GM18909 (cell line): Measurements from ENCODE around the gene ANKRD13B.

Source experiments
- ATAC-seq: cut with Tn5 transposase; IDR thresholded peaks from one replicate; pipeline ENCODE4 v1.9.1; 2021; ENCODE audit warnings: mild to moderate bottlenecking; ENCODE audit not compliant: unreplicated experiment, poor library complexity

ANKRD13B gene

DNA sequence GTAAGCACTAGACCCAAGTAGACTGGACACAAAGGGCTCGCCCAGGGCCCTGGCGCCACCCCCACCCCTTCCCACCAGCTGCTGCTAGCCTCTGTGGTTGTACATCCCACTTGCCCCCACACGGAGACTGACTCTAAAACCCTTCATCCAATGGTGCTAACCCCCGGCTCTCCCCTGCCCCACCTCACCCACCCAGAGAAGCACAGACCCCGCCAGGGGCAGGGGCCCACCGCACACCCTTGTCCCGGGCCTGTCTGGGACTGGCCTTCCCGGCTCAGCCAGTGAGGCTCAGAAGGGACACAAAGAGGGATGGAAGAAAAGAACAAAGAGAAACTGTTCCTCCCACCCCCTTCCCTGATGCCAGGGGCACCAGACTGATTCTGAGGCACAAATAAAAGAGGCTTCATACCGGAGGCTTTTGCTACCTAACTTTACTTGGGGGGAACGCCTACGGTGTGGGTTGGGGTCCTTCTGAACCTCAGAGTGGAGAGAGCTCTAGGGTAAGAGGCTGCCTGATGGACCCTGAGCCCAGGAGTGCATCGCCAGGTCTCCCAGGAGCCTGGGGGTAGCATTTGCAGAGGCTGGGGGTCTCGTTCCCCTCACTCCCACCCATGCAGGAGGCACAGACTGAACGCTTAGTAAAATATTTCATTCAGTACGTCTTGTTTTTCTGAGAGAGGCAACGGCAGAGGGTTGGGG is 21.6 kb downstream of the ANKRD13B start:
- ATAC-seq: no peak

DNA sequence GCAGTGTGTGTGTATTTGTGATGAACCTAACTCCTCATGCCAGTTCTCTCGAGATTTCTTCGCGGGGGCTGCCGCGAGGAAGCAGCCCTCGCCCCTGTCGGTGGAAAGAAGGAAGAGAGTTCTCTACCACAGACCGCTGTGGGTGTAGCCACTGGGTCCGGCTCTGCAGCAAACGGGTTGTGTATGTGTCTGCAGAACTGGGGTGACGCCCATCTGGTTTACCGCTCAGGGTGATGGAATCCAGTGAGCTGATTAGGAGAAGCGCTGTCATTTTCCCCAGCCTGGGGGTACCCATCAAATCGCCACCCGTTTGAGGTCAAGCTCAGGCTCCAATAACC is 22.1 kb downstream of the ANKRD13B start:
- no peak for ATAC-seq

DNA sequence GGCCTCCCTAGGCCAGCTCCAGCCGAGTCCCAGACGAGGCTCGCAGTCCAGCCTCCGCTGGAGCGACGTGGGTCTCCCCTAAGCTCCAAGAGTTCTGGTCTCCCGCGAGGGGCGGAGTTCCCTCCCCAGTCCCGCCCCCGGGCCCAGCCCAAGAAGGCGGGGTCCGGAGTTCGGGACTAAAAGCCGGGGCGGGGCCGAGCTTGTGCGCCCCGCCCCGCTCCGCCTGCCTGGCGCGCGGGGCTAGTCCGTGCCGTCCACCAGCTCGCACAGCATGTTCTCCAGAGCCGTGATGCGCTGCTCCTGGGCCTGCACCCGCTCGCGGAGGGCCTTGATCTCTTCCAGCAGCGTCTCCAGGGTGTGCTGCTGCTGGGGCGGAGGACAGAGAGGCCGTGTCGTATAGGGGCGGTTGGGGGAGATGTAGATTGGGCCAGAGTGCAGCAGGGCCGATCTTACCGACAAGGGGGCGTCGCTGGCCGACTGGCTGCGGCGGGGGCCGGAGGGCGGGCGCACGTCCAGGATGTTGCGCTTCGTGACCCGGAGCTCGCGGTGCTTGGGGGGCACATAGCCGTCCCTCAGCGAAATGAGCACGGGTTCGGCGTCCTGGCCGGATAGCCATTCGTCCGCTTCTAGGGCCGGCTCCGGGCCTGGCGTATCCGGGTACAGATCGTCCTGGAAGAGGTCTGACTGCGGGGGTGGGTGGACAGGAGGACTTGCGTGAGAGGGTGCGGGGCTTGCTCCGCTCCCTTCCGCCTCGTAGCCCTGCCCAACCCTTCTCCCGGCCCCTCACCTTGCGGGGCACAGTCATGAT is 22.8 kb downstream of the ANKRD13B start:
- peak; percentile 57 for ATAC-seq

DNA sequence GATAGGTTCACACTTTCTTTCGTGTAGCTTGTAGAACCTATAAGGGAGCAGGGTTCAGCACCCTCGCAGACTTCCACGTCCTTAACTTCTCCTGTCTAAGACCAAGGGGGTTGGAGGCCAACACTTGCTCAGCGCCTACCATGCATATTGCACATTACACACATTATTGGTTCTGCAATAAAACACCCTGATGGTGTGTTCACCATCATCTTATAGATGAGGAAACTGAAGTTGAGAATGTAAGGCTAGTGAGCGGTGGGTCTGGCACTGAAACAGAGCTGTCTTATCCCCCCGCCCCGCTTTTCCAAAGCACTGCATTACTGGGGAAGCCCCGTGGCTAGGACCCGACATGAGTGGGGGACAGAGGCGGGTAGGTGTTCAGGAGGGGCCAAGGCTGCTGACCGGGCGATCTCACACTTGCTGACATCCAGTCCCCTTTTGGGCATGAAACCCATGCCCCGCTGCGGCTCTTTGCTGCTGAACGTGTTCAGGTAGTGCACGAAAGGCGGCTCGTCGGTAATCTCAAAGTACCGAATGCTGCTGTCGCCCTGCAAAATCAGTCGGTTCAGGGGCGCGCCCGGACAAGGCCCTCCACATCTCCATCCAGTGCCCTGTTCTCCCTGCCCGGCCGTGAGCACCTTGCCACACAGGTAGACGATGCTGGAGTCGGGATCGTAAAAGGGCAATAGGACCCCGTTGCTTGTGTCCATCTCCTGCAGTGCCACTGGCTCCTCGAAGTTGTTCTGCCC is 23.5 kb downstream of the ANKRD13B start:
- ATAC-seq: no peak

DNA sequence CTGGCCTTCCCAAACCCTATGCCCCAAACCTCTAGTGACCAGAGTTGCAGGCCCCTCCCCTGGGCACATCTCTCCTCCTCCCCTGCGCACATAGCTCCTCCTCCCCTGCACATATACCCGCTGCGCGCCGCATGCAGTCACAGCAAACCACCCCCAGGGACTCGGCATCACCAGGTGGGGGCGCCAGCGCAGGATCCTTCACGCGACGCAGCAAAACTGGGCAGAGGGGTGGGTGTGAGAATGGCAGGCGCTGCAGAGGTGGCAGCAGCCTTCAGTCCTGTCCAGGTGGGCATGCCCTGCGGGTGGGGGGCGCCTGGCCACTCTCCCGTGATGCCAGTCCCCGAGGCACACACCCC is 24.2 kb downstream of the ANKRD13B start:
- peak; percentile 54 for ATAC-seq

DNA sequence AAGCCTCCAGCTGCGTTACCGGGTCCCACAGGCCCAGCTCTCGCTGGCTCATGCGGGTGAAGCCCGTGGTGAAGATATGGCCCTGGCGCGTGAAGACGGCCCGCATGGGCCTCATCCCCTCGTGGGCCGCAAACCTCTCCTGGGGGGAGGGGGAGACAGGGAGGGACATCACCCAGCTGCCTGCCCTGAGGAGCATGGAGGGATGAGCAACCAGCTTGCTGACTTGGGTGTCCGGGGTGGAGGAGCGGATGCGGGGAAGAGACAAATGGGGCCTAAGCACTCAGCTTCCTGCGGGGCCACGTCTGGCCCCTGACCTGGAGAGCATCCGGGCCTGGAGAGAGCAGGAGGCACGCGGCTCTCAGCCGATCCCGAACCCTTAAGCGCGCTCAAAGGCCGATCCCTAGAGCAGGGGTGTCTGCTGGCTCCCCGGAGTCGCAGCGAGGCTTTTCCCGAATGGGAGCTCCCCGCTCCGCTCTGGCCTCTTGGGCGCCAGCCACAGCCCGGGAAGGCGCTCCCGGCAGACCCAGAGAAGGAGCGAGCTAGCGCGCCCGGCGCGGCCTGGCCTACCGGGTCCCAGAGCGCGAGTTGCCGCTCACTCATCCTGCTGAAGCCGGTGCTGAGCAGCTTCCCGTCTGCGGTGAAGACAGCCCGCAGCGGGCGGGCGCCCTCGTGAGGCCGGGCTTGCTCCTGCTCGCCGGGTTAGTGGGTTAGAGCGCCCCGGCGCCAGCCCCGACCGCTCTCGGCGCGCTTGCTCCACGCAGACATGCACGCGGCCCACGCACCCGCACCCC is 24.7 kb downstream of the ANKRD13B start:
- peak; percentile 32 for ATAC-seq

DNA sequence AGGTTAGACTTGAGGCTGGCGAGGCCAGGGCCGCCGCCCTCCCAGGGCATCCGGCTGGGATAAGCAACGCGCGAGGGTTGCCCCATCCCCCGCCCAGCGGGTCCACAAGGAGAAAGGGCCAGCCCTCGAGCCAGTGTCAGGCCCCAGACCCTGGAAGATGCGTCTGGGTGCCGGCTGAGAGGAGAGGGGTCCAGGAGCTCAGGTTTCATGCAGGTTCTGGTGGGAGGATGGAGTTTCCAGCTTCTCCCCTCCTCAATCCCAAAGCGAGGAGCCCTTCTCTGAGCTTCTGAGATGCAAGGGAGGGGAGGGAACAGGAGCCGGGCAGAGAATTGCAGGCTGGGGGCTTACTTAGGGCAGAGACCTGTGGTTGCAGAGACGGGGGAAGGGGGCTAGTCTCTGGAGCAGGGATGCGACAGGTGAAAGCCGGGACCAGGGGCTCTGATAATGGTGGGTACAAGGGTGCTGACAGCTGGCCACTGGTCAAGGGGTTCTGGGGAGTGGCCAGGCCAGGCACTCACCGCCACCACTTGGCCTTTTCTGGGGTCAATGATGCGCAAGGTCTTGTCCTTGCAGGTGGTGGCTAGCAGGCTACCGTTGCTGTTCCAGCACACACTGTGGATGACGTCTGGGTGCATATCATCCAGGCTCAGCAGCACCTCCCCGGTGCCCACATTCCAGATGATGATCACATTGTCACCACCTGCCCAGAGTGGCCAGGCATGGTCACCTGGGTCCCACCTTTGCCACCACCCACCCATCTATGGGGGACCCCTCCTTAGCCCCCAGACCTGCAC is 25.5 kb downstream of the ANKRD13B start:
- ATAC-seq: no peak

DNA sequence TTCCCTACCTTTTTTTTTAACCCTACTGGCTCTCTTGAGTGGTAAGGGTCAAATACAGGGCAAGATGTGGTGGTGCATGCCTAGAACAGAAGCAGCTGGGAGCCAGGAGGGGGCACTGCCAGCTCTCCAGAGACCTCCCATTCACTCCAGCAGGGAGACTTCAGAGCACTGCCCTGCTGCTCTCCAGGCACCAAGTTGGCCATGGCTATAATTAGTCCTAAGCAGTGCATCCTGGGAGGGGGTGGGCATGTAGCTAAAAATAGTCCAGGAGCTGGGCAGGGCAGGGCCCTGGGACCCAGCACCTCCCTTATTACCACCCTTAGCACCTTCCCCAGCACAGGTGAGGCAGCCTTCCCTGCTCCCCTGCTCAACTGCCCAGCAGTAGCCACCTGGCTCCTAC is 26.3 kb downstream of the ANKRD13B start:
- ATAC-seq: no peak

DNA sequence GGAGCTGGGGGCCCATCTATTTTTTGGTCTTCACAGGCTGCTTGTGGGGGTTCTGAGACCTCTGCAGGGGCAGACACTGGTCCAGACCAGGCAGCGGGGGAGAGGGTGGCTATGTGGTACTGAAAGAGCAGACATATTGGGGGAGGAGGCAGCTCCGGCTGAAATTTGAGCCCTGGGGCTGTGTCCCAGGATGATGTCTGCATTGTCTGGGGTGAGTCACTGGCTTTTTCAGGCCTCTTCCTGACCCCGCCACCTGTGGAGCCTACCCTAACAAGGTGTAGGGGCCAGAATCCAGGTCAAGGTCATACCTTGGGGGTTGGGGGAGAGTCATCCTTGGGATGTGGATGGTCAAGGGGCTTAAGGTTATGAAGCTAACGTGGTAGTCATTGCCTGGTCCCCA is 27.3 kb downstream of the ANKRD13B start:
- ATAC-seq: no peak

DNA sequence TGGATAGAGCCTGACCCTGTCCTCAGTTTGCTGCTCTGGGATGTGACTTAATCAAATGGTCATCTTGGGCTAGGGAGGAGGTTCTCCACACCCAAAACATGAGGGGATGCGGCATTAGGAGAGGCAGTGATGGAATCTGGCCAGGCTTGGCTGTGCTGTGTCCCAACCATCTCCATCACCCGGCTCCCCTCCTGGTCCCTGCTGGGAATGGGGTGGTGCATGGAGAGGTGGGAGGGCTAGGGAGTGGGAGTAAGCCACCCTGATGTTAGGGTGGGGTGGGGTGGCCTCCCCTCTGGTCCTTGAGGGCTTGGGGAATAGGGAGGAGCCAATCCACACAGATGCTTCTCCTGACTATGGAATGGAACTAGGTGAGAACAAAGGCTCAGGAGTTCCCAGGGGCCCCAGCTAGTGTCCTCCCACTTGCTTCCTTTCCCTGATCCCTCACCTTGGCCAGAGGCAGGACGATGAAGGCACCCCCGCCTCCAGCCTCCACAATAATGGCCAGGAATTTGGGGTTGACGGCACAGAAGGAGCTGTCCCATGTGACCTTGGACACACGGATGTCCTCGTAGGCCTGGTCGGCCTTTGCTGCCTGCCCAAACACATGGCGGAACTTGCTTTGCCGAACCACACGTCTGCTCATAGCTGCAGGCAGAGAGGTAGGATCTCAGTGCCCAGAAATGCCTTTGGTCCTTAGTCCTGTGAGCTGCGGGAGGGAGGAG is 28.0 kb downstream of the ANKRD13B start:
- ATAC-seq: no peak

DNA sequence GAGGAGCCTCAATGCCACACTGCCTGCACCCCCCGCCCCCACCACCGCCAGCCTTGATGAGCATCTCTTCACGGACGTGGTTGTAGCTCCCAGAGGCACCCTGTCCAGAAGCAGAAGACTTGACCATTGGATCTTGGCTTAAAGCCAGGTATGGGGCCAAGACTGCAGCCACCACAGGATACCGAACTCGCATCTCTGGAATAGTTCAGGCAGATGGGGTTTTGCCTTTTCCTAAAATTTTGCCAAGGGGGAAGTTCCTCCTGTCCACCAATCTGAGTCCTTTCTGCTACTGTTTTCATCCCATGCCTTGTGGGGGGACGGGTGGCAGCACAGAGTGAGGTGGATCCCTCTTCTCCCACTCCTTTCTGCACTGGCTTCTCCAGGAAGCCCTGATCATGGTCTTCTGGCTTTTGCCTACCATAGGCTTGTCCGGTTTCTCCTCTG is 28.8 kb downstream of the ANKRD13B start:
- ATAC-seq: no peak

DNA sequence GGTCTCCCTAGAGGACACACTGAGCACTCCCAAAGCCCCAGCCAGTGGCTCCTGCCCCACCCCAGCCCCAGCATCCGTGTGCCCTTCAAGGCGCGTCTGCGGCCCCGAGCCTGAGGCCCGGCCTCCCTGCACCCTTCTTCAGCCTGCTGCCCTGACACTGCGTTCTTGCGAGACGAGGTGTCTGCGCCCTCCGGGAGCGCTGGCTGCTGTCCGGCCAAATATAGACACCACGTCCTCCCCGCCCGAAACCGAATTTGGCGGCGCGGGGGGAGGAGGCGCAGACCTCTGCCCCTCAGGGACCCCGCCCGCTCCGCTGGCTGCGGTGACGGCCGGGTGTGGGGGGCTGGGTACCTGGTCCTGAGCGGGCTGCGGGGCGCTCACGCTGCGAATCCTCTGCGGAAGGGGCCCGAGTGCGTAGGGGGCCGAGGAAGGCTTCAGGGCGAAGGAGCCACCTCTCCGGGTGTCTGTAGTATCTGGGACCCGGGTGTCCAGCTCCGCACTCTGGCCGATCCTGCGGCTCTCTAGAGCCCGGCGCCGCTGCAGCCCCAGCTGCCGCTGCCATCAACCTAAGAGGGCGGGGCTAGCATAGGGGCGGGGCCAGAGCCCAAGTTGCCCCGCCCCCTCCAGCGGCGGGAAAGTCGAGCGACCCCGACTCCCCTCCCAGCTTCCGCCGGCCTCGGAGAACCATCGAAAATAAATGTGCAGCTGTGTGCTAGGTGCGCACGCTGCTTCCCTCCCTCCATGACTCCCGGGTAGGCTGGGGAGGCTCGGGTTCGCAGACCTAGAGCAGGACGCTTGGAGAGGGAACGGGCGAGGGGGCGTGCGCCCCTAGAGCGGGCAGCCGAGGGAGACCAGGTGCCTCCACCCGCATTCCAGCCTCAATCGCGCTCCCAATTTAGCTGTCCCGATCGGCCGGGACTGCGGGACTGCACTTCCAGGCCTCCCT is 29.7 kb downstream of the ANKRD13B start, which contains the start of gene CORO6:
CORO6 (minus strand) TSS at position 576 of the 946 bp plus-strand sequence. CDS start 1,491 bp downstream, outside the sequence.
- peak; percentile 59 for ATAC-seq

DNA sequence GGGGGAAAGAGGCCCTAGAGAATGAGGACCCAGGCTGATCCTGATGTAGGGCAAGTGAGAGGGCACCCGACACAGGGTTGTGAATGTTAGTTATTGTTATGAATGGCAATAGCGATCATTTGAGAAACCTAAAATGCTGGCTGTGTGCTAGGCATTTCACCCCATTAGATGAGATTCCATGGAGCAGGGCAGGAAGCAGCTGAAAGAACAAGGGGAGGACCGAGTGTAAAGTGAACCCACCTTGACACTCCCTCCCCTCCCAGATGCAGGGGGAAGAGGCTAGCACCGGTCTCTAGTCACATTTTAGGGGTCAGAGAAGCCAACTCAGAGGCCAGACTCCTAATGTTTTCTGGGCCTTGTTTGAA is 30.3 kb downstream of the ANKRD13B start:
- no peak for ATAC-seq

DNA sequence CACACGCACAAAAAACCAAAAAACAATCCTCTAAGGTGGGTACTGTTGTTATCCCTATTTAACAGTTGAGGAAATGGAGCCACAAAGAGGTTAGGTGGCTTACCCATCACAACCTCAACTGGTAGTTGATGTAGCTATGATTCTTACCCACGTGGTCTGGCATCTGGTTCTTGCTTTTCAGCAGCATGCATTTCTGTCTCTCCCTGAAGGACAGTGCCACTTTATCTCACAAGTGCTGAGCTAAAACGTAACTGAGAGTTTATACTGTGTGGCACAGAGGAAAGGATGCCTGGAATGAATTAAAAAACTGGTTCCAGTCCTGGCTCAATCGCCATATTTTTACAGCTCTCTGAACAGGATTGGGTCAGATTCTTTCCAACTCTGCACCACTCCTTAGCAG is 31.7 kb downstream of the ANKRD13B start:
- no peak for ATAC-seq

DNA sequence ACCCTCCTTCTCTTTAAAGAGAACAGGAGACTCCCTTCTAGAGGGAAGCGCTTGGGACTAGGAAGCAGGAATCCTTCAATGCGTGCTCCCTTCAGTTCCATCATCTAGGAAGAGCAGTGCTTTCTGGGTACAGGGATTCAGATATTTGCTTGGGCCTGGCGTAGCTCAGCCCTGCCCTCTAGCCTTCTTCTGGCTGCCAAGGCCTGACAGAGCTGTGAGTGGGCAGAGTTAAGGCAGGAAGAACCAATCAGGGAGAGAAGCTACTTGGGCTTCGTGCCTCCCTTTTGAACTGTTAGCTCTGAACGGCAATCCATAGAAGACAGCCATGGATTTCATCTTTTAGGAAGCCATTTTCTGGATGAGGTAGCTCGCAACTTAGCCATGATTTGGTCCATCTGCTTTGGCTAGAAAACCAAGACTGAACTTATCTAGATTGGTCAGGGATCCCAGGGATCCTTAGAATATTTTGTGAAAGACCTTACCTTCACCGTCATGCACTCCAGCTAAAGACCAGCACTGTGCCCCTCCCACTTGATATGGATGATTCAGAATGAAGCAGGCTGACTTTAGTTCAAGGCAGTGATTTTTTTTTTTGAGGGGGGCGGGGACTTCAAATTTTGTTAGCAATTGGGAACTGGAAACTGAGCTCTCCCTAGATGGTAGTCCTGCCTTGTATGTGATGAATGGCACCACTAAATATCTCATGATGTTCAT is 32.3 kb downstream of the ANKRD13B start:
- no peak for ATAC-seq

DNA sequence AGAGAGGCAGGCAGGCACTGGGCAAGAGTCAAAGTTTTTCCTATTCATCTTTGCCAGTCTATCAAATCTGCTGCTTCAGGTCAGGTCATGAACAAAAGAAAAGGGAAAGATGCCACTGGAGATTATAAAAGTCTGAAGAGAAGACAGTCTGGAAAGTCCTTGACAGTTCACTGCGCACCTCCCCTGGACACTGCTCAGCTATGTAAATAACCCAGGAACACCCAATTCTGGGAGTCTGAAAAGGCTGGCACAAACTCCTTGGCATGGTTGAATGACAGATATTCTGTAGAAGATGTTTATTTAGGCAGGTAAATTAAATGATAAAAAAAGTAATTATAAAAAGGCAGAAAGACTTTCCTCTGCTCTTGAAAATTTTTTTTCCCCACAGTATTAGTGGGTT is 35.0 kb downstream of the ANKRD13B start:
- no peak for ATAC-seq

DNA sequence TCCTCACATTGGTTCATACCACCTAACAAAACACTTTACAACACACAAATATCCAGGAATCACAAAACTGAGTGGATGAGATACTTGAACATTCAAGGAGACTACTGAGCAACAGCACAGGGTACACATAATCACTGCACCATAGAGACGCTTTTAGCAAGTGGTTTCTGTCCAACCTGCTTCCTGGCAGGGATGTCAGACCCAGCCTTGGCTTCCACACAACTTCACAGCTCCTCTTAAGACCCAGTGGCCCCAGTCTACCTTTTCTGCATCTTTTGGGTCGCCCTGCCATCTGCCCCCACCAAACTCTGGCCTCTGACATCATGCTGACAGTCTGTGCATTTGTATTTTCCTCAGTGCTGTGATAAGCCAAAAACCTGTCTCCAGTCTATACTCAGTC is 35.7 kb downstream of the ANKRD13B start:
- ATAC-seq: no peak
